Measurements from ENCODE around the gene ROS1. TPM values are rescaled to one million over a fixed set of nuclear protein-coding genes. Genes with fewer than 3 reads are reported as not detected.

ROS1 gene
- total RNA-seq, 4 donors from 2014 or later: 0.18 to 0.94 (median 0.47) TPM; not detected in 1

- Histone ChIP-seq H3K4me3 (no peak overlapping the region), H3K4me1 (no peaks in the 10 kb centered on the region)
- no peak for DNase-seq
Measured at GRCh38 chr6:117397536-117398227, 28.1 kb downstream of the ROS1 start.

GRCh38 chr6:117396228-117396627, 29.5 kb downstream of the ROS1 start:
- Histone ChIP-seq H3K4me3 (no peak overlapping the region), H3K4me1 (no peaks in the 10 kb centered on the region), H3K9me3 (no peaks in the 10 kb centered on the region), H3K27me3 (no peaks in the 10 kb centered on the region), H3K36me3 (no peaks in the 10 kb centered on the region), H3K27ac (no peak overlapping the region)
- no peak for DNase-seq
- TF ChIP-seq POLR2A (IDR thresholded peaks at IDR 0.05): no peak
- TF ChIP-seq, protein P1, sequence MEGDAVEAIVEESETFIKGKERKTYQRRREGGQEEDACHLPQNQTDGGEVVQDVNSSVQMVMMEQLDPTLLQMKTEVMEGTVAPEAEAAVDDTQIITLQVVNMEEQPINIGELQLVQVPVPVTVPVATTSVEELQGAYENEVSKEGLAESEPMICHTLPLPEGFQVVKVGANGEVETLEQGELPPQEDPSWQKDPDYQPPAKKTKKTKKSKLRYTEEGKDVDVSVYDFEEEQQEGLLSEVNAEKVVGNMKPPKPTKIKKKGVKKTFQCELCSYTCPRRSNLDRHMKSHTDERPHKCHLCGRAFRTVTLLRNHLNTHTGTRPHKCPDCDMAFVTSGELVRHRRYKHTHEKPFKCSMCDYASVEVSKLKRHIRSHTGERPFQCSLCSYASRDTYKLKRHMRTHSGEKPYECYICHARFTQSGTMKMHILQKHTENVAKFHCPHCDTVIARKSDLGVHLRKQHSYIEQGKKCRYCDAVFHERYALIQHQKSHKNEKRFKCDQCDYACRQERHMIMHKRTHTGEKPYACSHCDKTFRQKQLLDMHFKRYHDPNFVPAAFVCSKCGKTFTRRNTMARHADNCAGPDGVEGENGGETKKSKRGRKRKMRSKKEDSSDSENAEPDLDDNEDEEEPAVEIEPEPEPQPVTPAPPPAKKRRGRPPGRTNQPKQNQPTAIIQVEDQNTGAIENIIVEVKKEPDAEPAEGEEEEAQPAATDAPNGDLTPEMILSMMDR (IDR thresholded peaks at IDR 0.05): no peak

More at GRCh38 chr6:117397536-117398227, 28.1 kb downstream of the ROS1 start:
- TF ChIP-seq, protein P1 (IDR thresholded peaks at IDR 0.05): no peak
- no peak for TF ChIP-seq POLR2A (IDR thresholded peaks at IDR 0.05)
- no peaks in the 10 kb centered on the region for H3K27me3 ChIP-seq
- no peaks in the 10 kb centered on the region for H3K9me3 ChIP-seq
- no peaks in the 10 kb centered on the region for H3K36me3 ChIP-seq
- H3K27ac ChIP-seq: no peak overlapping the region

DNA sequence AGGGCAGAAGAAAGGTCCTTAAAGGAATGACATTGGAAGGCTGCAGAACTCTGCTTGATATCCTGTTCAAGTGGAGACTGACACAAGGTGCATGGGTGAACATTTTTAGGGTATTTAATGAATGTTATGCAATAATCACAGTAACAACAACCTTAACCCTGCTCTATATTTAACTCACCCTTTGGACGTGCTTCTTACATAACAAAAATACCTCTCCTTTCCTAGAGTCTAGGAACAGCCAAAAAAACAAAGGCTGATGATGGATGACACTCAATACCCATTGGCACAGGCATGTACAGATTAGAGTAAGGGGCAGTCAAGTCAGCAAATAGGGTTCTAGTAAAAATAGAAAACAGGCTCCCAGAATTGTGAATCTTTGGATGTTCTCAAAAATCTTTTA, 30.6 kb downstream of the ROS1 start:
- H3K36me3 ChIP-seq: no peaks in the 10 kb centered on the region
- H3K9me3 ChIP-seq: no peaks in the 10 kb centered on the region
- H3K27me3 ChIP-seq: no peaks in the 10 kb centered on the region
- H3K4me3 ChIP-seq: no peak overlapping the region
- H3K27ac ChIP-seq: no peak overlapping the region
- TF ChIP-seq, protein P1 (IDR thresholded peaks at IDR 0.05): no peak
- no peak for TF ChIP-seq POLR2A (IDR thresholded peaks at IDR 0.05)
- peaks cover 0 to 1% (median 0%) of the 10 kb centered on the region in 4 donors for H3K4me1 ChIP-seq
- no peak for DNase-seq

DNA sequence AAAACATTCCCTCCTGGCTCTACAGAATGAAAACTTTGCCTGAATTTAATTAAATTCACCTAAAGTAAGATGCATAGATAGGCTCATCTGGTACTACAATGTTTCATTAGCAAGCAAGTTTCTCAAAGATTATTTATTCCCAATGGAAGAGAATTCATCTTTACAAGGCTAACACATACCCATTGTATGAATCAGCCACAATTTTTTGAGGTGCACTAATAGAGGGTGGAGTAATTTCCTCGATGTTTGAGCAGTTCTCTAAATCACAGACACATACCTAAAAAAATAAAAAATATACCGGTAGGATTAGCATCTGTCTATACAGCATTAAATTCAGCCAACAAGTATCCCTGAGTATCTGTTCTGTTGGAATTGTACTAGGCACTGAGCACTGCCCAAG, 32.7 kb downstream of the ROS1 start:
- no peak for DNase-seq
- no peak overlapping the region for H3K4me3 ChIP-seq
- no peaks in the 10 kb centered on the region for H3K27me3 ChIP-seq
- TF ChIP-seq, protein P1 (IDR thresholded peaks at IDR 0.05): no peak
- TF ChIP-seq POLR2A (IDR thresholded peaks at IDR 0.05): no peak
- no peaks in the 10 kb centered on the region for H3K36me3 ChIP-seq
- peaks cover 0 to 3% (median 0%) of the 10 kb centered on the region in 4 donors for H3K4me1 ChIP-seq
- no peak overlapping the region for H3K27ac ChIP-seq
- no peaks in the 10 kb centered on the region for H3K9me3 ChIP-seq

DNA sequence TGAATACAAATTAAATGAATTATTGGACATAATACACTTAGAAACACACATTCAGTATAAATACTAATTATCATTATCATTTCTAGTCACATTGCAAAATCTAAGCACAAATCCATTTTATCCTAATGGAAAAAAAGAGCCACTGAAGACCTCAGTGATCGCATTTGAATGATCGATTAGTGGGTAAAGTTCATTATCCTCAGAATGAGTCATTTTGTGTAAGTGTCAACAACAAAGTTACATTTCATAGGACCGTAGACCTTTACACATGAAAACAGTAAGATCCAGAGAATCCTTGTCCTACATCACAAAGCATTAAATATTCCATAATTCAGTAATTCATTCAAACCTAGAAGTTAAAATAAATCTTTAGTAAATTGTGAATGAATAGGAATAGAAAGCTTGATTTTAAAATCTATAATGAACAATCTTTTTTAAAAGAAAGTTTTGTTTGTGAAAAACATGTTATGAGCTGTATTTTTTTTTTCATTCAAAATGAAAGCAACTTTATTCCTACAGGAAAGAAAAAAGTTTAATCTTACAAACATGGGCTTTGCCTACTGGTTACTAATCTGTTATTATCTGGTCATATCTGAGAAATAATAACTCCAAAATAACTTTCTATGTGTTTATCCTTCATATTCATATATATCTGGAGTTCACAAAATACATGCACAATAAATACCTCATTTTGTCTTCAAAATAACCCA, 33.7 kb downstream of the ROS1 start:
- Histone ChIP-seq H3K27ac (no peak overlapping the region), H3K27me3 (no peaks in the 10 kb centered on the region), H3K9me3 (no peaks in the 10 kb centered on the region), H3K36me3 (no peaks in the 10 kb centered on the region), H3K4me1 (peaks cover 0 to 3% (median 0%) of the 10 kb centered on the region in 4 donors), H3K4me3 (no peak overlapping the region)
- DNase-seq: no peak
- no peak for TF ChIP-seq POLR2A (IDR thresholded peaks at IDR 0.05)
- TF ChIP-seq, protein P1 (IDR thresholded peaks at IDR 0.05): no peak
